Measurements from ENCODE around the gene NRIP1. TPM values are rescaled to one million over a fixed set of nuclear protein-coding genes. Genes with fewer than 3 reads are reported as not detected.

Gene NRIP1
- total and polyA plus RNA-seq, 10 of the 15 experiments (the other 5 are each of a cell fraction or from before 2014, with no cell fraction given), result 2.9 to 26.1 (median 9.3) TPM

DNA sequence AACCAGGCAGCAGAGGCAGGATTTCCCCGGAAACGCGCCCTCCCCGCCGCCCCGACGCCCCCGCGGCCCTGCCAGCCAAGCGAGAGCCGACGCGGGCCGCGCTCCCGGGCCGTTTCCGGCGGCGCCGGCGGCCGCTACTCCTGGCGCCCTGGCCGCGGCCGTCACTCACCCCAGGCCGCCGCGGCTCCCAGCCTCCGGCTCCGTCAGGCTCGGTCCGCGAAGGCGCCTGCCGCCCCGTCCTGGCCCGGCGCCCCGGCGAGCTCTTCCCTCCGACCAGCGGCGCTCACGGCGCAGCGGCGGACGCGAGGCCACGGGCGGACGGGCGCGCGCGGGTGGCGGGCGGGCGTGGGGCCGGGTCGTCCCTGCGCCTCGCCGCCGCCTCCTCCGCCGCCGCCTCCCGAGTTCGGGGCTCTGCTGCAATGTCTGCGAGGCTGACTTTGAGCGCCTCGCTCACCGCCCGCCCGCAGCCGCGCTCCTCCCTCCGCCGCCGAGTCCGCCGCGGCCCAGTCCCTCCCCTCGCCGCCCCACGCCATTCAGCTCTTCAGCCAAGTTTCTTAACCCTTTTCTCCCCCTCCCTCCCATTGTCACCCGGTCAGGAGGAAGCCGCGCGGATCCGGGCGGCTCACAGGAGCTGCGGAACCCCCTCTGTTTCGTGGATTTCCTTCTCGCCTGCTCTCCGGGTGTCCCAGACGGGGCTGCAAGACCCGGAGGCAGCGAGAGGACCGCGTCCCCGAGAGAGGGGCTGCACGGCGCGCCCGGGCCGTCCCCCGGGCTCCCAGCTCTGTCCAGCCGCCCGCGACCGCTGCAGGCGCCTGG, at the start of gene NRIP1 (continued):
- TF ChIP-seq, protein P1, sequence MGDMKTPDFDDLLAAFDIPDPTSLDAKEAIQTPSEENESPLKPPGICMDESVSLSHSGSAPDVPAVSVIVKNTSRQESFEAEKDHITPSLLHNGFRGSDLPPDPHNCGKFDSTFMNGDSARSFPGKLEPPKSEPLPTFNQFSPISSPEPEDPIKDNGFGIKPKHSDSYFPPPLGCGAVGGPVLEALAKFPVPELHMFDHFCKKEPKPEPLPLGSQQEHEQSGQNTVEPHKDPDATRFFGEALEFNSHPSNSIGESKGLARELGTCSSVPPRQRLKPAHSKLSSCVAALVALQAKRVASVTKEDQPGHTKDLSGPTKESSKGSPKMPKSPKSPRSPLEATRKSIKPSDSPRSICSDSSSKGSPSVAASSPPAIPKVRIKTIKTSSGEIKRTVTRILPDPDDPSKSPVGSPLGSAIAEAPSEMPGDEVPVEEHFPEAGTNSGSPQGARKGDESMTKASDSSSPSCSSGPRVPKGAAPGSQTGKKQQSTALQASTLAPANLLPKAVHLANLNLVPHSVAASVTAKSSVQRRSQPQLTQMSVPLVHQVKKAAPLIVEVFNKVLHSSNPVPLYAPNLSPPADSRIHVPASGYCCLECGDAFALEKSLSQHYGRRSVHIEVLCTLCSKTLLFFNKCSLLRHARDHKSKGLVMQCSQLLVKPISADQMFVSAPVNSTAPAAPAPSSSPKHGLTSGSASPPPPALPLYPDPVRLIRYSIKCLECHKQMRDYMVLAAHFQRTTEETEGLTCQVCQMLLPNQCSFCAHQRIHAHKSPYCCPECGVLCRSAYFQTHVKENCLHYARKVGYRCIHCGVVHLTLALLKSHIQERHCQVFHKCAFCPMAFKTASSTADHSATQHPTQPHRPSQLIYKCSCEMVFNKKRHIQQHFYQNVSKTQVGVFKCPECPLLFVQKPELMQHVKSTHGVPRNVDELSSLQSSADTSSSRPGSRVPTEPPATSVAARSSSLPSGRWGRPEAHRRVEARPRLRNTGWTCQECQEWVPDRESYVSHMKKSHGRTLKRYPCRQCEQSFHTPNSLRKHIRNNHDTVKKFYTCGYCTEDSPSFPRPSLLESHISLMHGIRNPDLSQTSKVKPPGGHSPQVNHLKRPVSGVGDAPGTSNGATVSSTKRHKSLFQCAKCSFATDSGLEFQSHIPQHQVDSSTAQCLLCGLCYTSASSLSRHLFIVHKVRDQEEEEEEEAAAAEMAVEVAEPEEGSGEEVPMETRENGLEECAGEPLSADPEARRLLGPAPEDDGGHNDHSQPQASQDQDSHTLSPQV (IDR thresholded peaks at IDR 0.05), result no peak
- TF ChIP-seq TCF3 (IDR thresholded peaks at IDR 0.05; ENCODE audit: borderline replicate concordance, insufficient read depth, low read depth, low read length) (no peak), ZNF622 (IDR thresholded peaks at IDR 0.05) (no peak), CHD1 (IDR thresholded peaks at IDR 0.05; ENCODE audit: low read depth, low read length) (no peak), SREBF1 (IDR thresholded peaks at IDR 0.05; ENCODE audit: low read length) (no peak), CREM (IDR thresholded peaks at IDR 0.05; ENCODE audit: low read depth) (0 out of 2 replicates have a peak, but pooled peaks have one; percentile 18), HCFC1 (IDR thresholded peaks at IDR 0.05; ENCODE audit: low read length) (no peak), KAT2A (conservative IDR thresholded peaks at IDR 0.05; ENCODE audit: control insufficient read depth, low read depth, low read length) (no peak), SMARCA5 (IDR thresholded peaks at IDR 0.05) (peak; percentile 42), GABPA (IDR thresholded peaks at IDR 0.05; ENCODE audit: low read depth) (no peak), BRCA1 (IDR thresholded peaks at IDR 0.05; ENCODE audit: low read depth, low read length) (no peak), RFX5 (IDR thresholded peaks at IDR 0.05; ENCODE audit: low read depth, low read length) (no peak), ZNF24 (IDR thresholded peaks at IDR 0.05) (no peak), POLR2A (IDR thresholded peaks at IDR 0.05; ENCODE audit: low read depth, low read length) (peak; percentile 80), TCF7 (IDR thresholded peaks at IDR 0.05; ENCODE audit: borderline replicate concordance) (no peak), CHD2 (IDR thresholded peaks at IDR 0.05; ENCODE audit: borderline replicate concordance, low read depth, low read length) (no peak), PAX5 (IDR thresholded peaks at IDR 0.05; ENCODE audit: borderline replicate concordance, low read depth, low read length) (no peak)
- TF ChIP-seq, protein P2, sequence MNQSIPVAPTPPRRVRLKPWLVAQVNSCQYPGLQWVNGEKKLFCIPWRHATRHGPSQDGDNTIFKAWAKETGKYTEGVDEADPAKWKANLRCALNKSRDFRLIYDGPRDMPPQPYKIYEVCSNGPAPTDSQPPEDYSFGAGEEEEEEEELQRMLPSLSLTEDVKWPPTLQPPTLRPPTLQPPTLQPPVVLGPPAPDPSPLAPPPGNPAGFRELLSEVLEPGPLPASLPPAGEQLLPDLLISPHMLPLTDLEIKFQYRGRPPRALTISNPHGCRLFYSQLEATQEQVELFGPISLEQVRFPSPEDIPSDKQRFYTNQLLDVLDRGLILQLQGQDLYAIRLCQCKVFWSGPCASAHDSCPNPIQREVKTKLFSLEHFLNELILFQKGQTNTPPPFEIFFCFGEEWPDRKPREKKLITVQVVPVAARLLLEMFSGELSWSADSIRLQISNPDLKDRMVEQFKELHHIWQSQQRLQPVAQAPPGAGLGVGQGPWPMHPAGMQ (IDR thresholded peaks at IDR 0.05; ENCODE audit: borderline replicate concordance), result no peak
- TF ChIP-seq, protein P3, sequence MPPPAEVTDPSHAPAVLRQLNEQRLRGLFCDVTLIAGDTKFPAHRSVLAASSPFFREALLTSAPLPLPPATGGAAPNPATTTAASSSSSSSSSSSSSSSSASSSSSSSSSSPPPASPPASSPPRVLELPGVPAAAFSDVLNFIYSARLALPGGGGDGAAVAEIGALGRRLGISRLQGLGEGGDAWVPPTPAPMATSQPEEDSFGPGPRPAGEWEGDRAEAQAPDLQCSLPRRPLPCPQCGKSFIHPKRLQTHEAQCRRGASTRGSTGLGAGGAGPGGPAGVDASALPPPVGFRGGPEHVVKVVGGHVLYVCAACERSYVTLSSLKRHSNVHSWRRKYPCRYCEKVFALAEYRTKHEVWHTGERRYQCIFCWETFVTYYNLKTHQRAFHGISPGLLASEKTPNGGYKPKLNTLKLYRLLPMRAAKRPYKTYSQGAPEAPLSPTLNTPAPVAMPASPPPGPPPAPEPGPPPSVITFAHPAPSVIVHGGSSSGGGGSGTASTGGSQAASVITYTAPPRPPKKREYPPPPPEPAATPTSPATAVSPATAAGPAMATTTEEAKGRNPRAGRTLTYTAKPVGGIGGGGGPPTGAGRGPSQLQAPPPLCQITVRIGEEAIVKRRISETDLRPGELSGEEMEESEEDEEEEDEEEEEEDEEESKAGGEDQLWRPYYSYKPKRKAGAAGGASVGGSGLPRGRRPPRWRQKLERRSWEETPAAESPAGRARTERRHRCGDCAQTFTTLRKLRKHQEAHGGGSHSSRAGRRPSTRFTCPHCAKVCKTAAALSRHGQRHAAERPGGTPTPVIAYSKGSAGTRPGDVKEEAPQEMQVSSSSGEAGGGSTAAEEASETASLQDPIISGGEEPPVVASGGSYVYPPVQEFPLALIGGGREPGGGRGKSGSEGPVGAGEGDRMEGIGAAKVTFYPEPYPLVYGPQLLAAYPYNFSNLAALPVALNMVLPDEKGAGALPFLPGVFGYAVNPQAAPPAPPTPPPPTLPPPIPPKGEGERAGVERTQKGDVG (CRISPR knock-in tag; IDR thresholded peaks at IDR 0.05), result no peak
- TF ChIP-seq, protein P4, sequence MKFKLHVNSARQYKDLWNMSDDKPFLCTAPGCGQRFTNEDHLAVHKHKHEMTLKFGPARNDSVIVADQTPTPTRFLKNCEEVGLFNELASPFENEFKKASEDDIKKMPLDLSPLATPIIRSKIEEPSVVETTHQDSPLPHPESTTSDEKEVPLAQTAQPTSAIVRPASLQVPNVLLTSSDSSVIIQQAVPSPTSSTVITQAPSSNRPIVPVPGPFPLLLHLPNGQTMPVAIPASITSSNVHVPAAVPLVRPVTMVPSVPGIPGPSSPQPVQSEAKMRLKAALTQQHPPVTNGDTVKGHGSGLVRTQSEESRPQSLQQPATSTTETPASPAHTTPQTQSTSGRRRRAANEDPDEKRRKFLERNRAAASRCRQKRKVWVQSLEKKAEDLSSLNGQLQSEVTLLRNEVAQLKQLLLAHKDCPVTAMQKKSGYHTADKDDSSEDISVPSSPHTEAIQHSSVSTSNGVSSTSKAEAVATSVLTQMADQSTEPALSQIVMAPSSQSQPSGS (IDR thresholded peaks at IDR 0.05; ENCODE audit: low read length), result no peak

All from GM12878 (cell line).